Measurements from ENCODE around the gene DHCR24.

- TF ChIP-seq CTCF (IDR thresholded peaks at IDR 0.05) (no peak), POLR2A (IDR thresholded peaks at IDR 0.05) (no peak), POLR2AphosphoS5 (IDR thresholded peaks at IDR 0.05) (no peak), EP300 (IDR thresholded peaks at IDR 0.05) (no peak)
Observed at GRCh38 chr1:54836594-54836993, 50.4 kb downstream of the DHCR24 start.
